ENCODE data around the gene PBX3. TPM values are rescaled to one million over a fixed set of nuclear protein-coding genes. Genes with fewer than 3 reads are reported as not detected.

Gene PBX3
- total RNA-seq, 6 experiments from 2014 or later: 13.0 to 20.2 (median 15.0) TPM

GRCh38 chr9:126014726-126015125 is 267.6 kb downstream of the PBX3 start:
- no peak for DNase-seq
- TF ChIP-seq POLR2A (IDR thresholded peaks at IDR 0.05) (no peak), CTCF (IDR thresholded peaks at IDR 0.05) (no peak)
- H3K9me3 ChIP-seq: no peaks in the 10 kb centered on the region
- no peaks in the 10 kb centered on the region for H3K4me1 ChIP-seq
- H3K4me3 ChIP-seq: no peak overlapping the region
- no peaks in the 10 kb centered on the region for H3K36me3 ChIP-seq
- 49% methylated on average over 4 of the region's 12 CpGs for whole genome bisulfite sequencing (ENCODE audit: insufficient coverage, low coverage, low lambda C conversion rate, missing lambda C conversion rate)
- H3K27me3 ChIP-seq: no peaks in the 10 kb centered on the region
- H3K27ac ChIP-seq: no peak overlapping the region
- intact Hi-C loops (cut with DNase I): no loop called here
- ATAC-seq: no peak

GRCh38 chr9:126015424-126015823 is 268.3 kb downstream of the PBX3 start:
- TF ChIP-seq POLR2A (IDR thresholded peaks at IDR 0.05) (no peak), CTCF (IDR thresholded peaks at IDR 0.05) (no peak)
- no peaks in the 10 kb centered on the region for H3K36me3 ChIP-seq
- no peaks in the 10 kb centered on the region for H3K4me1 ChIP-seq
- DNase-seq (no peak), ATAC-seq (no peak)
- no peaks in the 10 kb centered on the region for H3K9me3 ChIP-seq
- H3K27me3 ChIP-seq: no peaks in the 10 kb centered on the region
- H3K27ac ChIP-seq: no peak overlapping the region
- WGBS (ENCODE audit: insufficient coverage, low coverage, low lambda C conversion rate, missing lambda C conversion rate): 87% methylated on average over 9 of the region's 17 CpGs
- no peak overlapping the region for H3K4me3 ChIP-seq
- intact Hi-C loops (cut with DNase I): no loop called here

GRCh38 chr9:126016579-126017290 is 269.6 kb downstream of the PBX3 start:
- intact Hi-C loops (cut with DNase I): no loop called here
- no peaks in the 10 kb centered on the region for H3K9me3 ChIP-seq

More at GRCh38 chr9:126016579-126017290, 269.6 kb downstream of the PBX3 start:
- peak in 1 of 4 donors; percentile 29 for ATAC-seq
- Histone ChIP-seq H3K4me1 (no peaks in the 10 kb centered on the region), H3K4me3 (no peak overlapping the region), H3K27me3 (no peaks in the 10 kb centered on the region), H3K36me3 (no peaks in the 10 kb centered on the region), H3K27ac (no peak overlapping the region)
- DNase-seq: no peak
- TF ChIP-seq POLR2A (IDR thresholded peaks at IDR 0.05) (no peak), CTCF (IDR thresholded peaks at IDR 0.05) (no peak)
- WGBS (ENCODE audit: insufficient coverage, low coverage, low lambda C conversion rate, missing lambda C conversion rate): 96% methylated on average over 5 of the region's 24 CpGs

Other genes starting within 250 kb of the PBX3 start
- 10 to 100 TPM; 29.6 to 53.2 (median 48.3) TPM for gene MAPKAP1, start 40.2 kb upstream of the PBX3 start, total RNA-seq